Activated naive CD8-positive, alpha-beta T cell treated with anti-CD3 and anti-CD28 coated beads, Interleukin-2, amount 50 U/mL, for 24 hours (primary cell): ENCODE results near the gene ZMAT5.

ENCODE experiments used
- ATAC-seq: fragments of 150-1000 bp; cut with Tn5 transposase; one replicate; pipeline ENCODE4 v1.10.0; 2021
- DNase-seq: peaks from one replicate; pipeline ENCODE4 v3.0.0; 2021
- H3K27ac Mint-ChIP-seq: one replicate; pipeline ENCODE4 v1.8.0; 2021; ENCODE audit warnings: mild to moderate bottlenecking, mixed read lengths
- H3K27me3 Mint-ChIP-seq: one replicate; pipeline ENCODE4 v1.8.0; 2021; ENCODE audit warnings: mixed read lengths
- H3K36me3 Mint-ChIP-seq: one replicate; pipeline ENCODE4 v1.8.0; 2021; ENCODE audit warnings: low read depth, mixed read lengths
- H3K4me1 Mint-ChIP-seq: one replicate; pipeline ENCODE4 v1.8.0; 2021; ENCODE audit warnings: mixed read lengths
- H3K4me3 Mint-ChIP-seq: one replicate; pipeline ENCODE4 v1.8.0; 2021; ENCODE audit warnings: mild to moderate bottlenecking, moderate library complexity, mixed read lengths
- H3K9me3 Mint-ChIP-seq: one replicate; pipeline ENCODE4 v1.8.0; 2021; ENCODE audit warnings: mixed read lengths

The ZMAT5 gene

GRCh38 chr22:29766632-29767170 is at the start of gene ZMAT5:
Gene ZMAT5 (minus strand): TSS chr22:29767007. CDS start chr22:29748544, 18,463 bp downstream.
- ATAC-seq (peak; percentile 98), DNase-seq (peak; percentile 89)
- Mint-ChIP-seq H3K27ac (peak within 1 kb of the TSS; percentile 99), H3K27me3 (no peaks in the 10 kb centered on the region), H3K9me3 (no peaks in the 10 kb centered on the region), H3K4me3 (peak within 1 kb of the TSS; percentile 100), H3K36me3 (peaks cover 28% of the 10 kb centered on the region), H3K4me1 (peaks cover 41% of the 10 kb centered on the region)

GRCh38 chr22:29816539-29816938 is 49.7 kb upstream of the ZMAT5 start:
- Mint-ChIP-seq H3K27ac (no peak overlapping the region), H3K36me3 (peaks cover 48% of the 10 kb centered on the region), H3K4me1 (peaks cover 7% of the 10 kb centered on the region), H3K27me3 (no peaks in the 10 kb centered on the region), H3K9me3 (no peaks in the 10 kb centered on the region), H3K4me3 (no peak overlapping the region)
- ATAC-seq (no peak), DNase-seq (no peak)

- H3K9me3 Mint-ChIP-seq = no peaks in the 10 kb centered on the region
- DNase-seq (no peak), ATAC-seq (no peak)
- no peak overlapping the region for H3K27ac Mint-ChIP-seq
- no peak overlapping the region for H3K4me3 Mint-ChIP-seq
- no peaks in the 10 kb centered on the region for H3K27me3 Mint-ChIP-seq
- H3K4me1 Mint-ChIP-seq = peaks cover 3% of the 10 kb centered on the region
- H3K36me3 Mint-ChIP-seq = peaks cover 45% of the 10 kb centered on the region
Measured at GRCh38 chr22:29816128-29816527, 49.3 kb upstream of the ZMAT5 start.

DNA sequence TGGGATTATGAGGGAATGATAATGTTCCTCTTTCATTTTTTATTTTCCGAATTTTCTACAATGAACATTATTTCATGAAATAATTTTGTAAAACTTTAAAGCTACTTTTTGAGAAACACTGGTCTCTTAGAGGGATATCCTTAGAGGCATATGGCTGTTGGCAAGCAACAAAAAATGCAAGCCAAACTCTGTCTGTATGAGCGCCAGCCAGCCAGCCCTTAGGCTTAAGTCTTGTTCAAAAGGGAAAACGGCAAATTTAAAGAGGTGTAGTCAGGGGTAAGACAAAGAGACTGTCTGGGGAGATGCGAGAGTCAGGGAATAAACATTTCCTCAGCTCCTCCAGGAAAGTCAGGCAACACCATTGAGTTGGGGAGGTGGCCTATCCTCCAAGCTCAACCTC is 48.8 kb upstream of the ZMAT5 start:
- no peaks in the 10 kb centered on the region for H3K27me3 Mint-ChIP-seq
- no peak overlapping the region for H3K4me3 Mint-ChIP-seq
- no peaks in the 10 kb centered on the region for H3K9me3 Mint-ChIP-seq
- DNase-seq (no peak), ATAC-seq (no peak)
- no peaks in the 10 kb centered on the region for H3K4me1 Mint-ChIP-seq
- peaks cover 45% of the 10 kb centered on the region for H3K36me3 Mint-ChIP-seq
- H3K27ac Mint-ChIP-seq = no peak overlapping the region

- Mint-ChIP-seq H3K27me3 (no peaks in the 10 kb centered on the region), H3K27ac (no peak overlapping the region), H3K9me3 (no peaks in the 10 kb centered on the region), H3K4me1 (no peaks in the 10 kb centered on the region), H3K36me3 (peaks cover 45% of the 10 kb centered on the region), H3K4me3 (no peak overlapping the region)
- no peak for ATAC-seq
- DNase-seq = no peak
Measured at GRCh38 chr22:29814003-29814402, 47.2 kb upstream of the ZMAT5 start.

DNA sequence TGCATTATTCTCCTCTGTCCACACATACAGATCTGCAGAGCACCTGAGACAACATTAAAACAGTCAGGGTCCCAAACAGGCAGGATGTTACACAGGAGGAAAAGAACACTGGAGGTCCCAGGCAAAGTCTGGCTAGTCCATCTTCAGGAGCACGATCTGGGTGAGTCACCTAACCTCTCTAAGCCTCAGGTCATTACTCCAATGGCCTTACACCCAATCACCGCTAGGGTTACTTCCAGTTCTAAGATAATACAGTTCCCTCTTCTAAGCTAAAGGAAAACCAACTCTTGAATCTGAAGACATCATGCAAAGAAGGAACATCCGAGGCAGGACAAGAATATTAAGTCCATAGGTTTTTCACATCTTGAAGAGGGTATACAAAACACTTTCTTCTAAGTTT is 46.8 kb upstream of the ZMAT5 start:
- no peaks in the 10 kb centered on the region for H3K27me3 Mint-ChIP-seq
- no peak overlapping the region for H3K27ac Mint-ChIP-seq
- H3K4me1 Mint-ChIP-seq = no peaks in the 10 kb centered on the region
- no peak overlapping the region for H3K4me3 Mint-ChIP-seq
- no peaks in the 10 kb centered on the region for H3K9me3 Mint-ChIP-seq
- H3K36me3 Mint-ChIP-seq = peaks cover 42% of the 10 kb centered on the region
- ATAC-seq (no peak), DNase-seq (no peak)

DNA sequence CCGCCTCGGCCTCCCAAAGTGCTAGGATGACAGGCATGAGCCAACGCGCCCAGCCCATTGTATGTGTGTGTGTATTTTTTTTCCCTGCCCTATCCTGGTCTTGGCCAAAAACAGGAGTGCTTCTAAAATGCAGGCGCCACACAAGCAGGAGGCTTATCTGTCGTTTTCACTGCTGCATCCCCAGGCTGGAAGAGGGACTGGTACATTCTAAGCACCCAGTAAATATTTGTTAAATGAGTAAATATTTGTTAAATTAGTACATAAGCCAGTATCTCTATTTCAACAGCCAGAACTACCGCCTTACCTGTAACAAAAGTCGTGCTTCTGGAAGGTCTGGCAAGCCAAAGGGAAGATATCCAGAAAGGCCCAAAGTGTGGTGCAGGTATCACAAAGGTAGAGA is 46.3 kb upstream of the ZMAT5 start:
- ATAC-seq (no peak), DNase-seq (no peak)
- Mint-ChIP-seq H3K9me3 (no peaks in the 10 kb centered on the region), H3K36me3 (peaks cover 39% of the 10 kb centered on the region), H3K4me1 (no peaks in the 10 kb centered on the region), H3K4me3 (no peak overlapping the region), H3K27ac (no peak overlapping the region), H3K27me3 (no peaks in the 10 kb centered on the region)

GRCh38 chr22:29811377-29811776 is 44.6 kb upstream of the ZMAT5 start:
- ATAC-seq (no peak), DNase-seq (no peak)
- H3K4me3 Mint-ChIP-seq = no peak overlapping the region
- H3K36me3 Mint-ChIP-seq = peaks cover 37% of the 10 kb centered on the region
- H3K9me3 Mint-ChIP-seq = no peaks in the 10 kb centered on the region
- no peak overlapping the region for H3K27ac Mint-ChIP-seq
- no peaks in the 10 kb centered on the region for H3K27me3 Mint-ChIP-seq
- no peaks in the 10 kb centered on the region for H3K4me1 Mint-ChIP-seq

- no peak for DNase-seq
- Mint-ChIP-seq H3K36me3 (peaks cover 41% of the 10 kb centered on the region), H3K27ac (no peak overlapping the region), H3K4me1 (no peaks in the 10 kb centered on the region), H3K9me3 (no peaks in the 10 kb centered on the region), H3K27me3 (no peaks in the 10 kb centered on the region), H3K4me3 (no peak overlapping the region)
- ATAC-seq = no peak
Measured at GRCh38 chr22:29810216-29810615, 43.4 kb upstream of the ZMAT5 start.

- DNase-seq = no peak
- Mint-ChIP-seq H3K9me3 (no peaks in the 10 kb centered on the region), H3K36me3 (peaks cover 35% of the 10 kb centered on the region), H3K4me1 (no peaks in the 10 kb centered on the region), H3K27me3 (no peaks in the 10 kb centered on the region), H3K27ac (no peak overlapping the region), H3K4me3 (no peak overlapping the region)
- no peak for ATAC-seq
Measured at GRCh38 chr22:29806196-29806595, 39.4 kb upstream of the ZMAT5 start.

DNA sequence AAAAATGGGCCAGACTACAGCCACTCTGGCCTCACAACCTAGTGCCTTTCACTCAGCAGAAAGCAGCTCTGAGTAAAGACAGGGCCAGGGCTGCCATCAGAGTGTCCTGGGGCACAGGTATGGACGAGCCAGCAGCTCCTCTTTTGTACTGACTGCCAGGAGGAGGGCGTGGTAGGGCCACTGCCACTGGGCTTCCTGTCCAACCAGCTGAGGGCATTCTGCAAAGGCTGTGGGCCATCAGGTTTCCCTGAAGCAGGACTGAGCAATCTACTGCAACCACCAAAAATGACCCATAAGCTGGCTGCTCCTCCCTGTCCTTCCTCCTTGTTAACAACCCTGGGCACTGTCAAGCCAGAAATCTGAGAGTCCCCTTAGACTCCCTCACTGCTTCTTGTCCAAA is 38.2 kb upstream of the ZMAT5 start:
- Mint-ChIP-seq H3K4me1 (no peaks in the 10 kb centered on the region), H3K27ac (no peak overlapping the region), H3K4me3 (no peak overlapping the region), H3K27me3 (no peaks in the 10 kb centered on the region), H3K9me3 (no peaks in the 10 kb centered on the region), H3K36me3 (peaks cover 37% of the 10 kb centered on the region)
- ATAC-seq (no peak), DNase-seq (no peak)

DNA sequence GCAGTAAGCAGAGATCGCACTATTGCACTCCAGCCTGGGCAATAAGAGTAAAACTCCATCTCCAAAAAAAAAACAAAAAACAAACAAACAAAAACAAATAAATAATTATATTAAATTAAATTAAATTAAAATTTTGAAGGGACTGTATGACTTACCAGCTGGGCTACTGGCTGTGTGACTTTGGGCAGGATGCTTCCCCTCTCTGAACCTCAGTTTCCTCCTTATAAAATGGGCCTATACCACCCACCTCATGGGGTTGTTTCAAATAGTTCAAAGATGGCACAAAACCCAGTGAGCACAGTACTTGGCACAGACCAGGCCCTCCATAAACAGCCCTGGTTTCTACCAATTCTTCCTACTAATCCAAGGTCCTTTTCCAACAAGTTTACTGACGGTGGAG is 36.4 kb upstream of the ZMAT5 start:
- no peak for DNase-seq
- Mint-ChIP-seq H3K4me1 (peaks cover 7% of the 10 kb centered on the region), H3K36me3 (peaks cover 35% of the 10 kb centered on the region), H3K4me3 (no peak overlapping the region), H3K27me3 (no peaks in the 10 kb centered on the region), H3K27ac (no peak overlapping the region), H3K9me3 (no peaks in the 10 kb centered on the region)
- ATAC-seq = no peak

DNA sequence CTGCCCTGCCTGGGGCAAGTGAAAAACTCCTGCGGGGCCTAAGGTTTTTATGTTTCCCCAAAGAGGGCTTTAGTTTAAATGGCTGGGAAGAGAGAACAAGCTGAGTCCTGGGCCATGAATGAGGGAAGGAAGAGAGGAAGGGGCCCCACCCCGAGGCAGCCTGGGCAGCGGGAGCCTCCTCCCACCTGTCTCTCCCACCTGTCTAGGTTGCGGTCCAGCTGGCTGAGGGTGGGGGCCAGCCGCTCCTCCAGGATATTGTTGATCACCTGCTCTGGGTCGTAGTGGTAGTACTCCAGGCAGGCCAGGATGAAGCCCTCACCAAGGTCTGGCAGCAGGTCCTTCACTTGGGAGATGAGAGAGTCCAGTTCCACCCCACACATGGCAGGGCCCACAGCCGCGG is 35.0 kb upstream of the ZMAT5 start:
- ATAC-seq = no peak
- Mint-ChIP-seq H3K27me3 (no peaks in the 10 kb centered on the region), H3K9me3 (no peaks in the 10 kb centered on the region), H3K27ac (no peak overlapping the region), H3K36me3 (peaks cover 36% of the 10 kb centered on the region), H3K4me3 (no peak overlapping the region), H3K4me1 (peaks cover 12% of the 10 kb centered on the region)
- DNase-seq = no peak

DNA sequence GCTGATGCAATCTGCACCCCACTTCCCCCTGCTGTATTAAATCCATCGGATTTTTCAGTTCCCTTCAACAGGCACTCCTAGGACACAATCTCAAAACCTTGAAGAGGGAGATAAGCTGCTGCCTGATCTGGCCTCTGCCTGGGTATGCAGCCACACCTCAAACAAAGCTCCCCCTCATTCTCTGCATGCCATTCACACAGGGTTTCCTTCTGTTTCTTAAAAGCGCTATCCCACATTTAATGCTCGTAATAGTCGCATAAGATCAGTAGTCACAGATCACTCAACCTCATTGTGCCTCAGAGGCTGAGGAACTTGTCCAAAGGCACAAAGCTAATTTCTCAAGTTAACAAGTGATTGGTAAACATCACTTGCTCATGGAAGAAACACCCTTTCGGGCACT is 34.3 kb upstream of the ZMAT5 start:
- no peak overlapping the region for H3K27ac Mint-ChIP-seq
- H3K9me3 Mint-ChIP-seq = no peaks in the 10 kb centered on the region
- H3K4me1 Mint-ChIP-seq = peaks cover 12% of the 10 kb centered on the region
- no peak overlapping the region for H3K4me3 Mint-ChIP-seq
- peaks cover 33% of the 10 kb centered on the region for H3K36me3 Mint-ChIP-seq
- ATAC-seq = no peak
- no peak for DNase-seq
- H3K27me3 Mint-ChIP-seq = no peaks in the 10 kb centered on the region

- Mint-ChIP-seq H3K27me3 (no peaks in the 10 kb centered on the region), H3K4me3 (no peak overlapping the region), H3K27ac (no peak overlapping the region), H3K4me1 (peaks cover 12% of the 10 kb centered on the region), H3K36me3 (peaks cover 23% of the 10 kb centered on the region), H3K9me3 (no peaks in the 10 kb centered on the region)
- no peak for ATAC-seq
- DNase-seq = no peak
Measured at GRCh38 chr22:29799217-29799680, 32.4 kb upstream of the ZMAT5 start.

GRCh38 chr22:29798801-29799200 is 32.0 kb upstream of the ZMAT5 start:
- Mint-ChIP-seq H3K4me1 (peaks cover 12% of the 10 kb centered on the region), H3K9me3 (no peaks in the 10 kb centered on the region), H3K27ac (no peak overlapping the region), H3K4me3 (no peak overlapping the region), H3K36me3 (peaks cover 23% of the 10 kb centered on the region), H3K27me3 (no peaks in the 10 kb centered on the region)
- DNase-seq = no peak
- no peak for ATAC-seq
